DOHH2 (cell line): ENCODE results near the gene CAPZA2.

ENCODE experiments used
- CTCF ChIP-seq: fragments of 200-600 bp; sonication (generic); IDR thresholded peaks from one replicate; pipeline ENCODE4 v1.5.1; 2014; ENCODE audit warnings: antibody characterized with exemption, mild to moderate bottlenecking, low read depth, low read length; ENCODE audit not compliant: poor library complexity, severe bottlenecking
- EZH2phosphoT487 ChIP-seq: fragments of 200-600 bp; sonication (generic); IDR thresholded peaks from 2 replicates; pipeline ENCODE4 v1.6.1; 2017; ENCODE audit warnings: borderline replicate concordance, mild to moderate bottlenecking, antibody characterized with exemption, low read length, moderate library complexity, mixed read lengths

GRCh38 chr7:116942504-116942903, 80.1 kb downstream of the CAPZA2 start:
- TF ChIP-seq CTCF (no peak), EZH2phosphoT487 (no peak)
